GM18873 (cell line): ENCODE results near the gene MRGPRX2.

Experiments
- ATAC-seq: cut with Tn5 transposase; IDR thresholded peaks from one replicate; pipeline ENCODE4 v1.9.1; 2021; ENCODE audit warnings: mild to moderate bottlenecking, moderate library complexity, moderate number of reproducible peaks; ENCODE audit not compliant: unreplicated experiment, low FRiP score

The MRGPRX2 gene

DNA sequence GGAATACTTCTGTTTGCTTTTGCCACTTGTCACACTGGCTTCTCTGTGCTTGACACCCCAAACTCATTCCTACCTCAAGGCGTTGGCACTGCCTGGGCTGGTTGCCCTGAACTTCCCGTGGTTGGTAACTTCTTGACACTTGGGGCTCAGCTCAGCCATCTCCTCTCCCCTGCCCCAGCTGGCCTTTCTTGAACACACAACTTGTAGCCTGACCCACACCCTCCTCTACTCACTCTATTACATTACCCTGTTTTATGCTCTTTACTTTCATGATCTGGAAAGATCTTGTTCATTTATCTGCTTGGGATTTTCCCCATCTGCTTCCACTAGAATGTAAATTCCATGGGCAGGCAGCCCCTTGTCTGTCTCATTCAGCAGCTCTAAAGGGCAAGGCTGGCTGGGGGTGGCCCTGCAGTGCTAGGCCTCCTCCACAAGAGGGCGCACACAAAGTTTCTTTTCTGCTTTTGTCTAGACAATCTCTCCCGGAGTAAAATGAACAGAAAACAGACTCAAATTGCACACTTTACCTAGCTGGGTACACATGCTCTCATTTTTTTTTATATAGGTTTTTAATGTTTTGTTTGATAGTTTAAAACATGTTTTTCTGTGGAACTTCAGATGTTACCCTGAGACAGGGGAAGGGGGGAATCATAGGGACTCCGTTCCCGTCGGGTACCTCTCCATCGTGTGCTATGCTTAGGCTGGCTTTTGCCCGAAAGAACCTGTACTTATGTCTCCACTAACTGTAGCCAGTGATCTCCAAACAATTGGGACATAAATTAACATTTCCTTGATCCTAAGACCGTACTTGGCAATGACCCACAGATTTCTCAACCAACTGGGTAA is 16.4 kb upstream of the MRGPRX2 start:
- peak; percentile 66 for ATAC-seq

- no peak for ATAC-seq
Observed at GRCh38 chr11:19075636-19076035, 15.1 kb upstream of the MRGPRX2 start.

DNA sequence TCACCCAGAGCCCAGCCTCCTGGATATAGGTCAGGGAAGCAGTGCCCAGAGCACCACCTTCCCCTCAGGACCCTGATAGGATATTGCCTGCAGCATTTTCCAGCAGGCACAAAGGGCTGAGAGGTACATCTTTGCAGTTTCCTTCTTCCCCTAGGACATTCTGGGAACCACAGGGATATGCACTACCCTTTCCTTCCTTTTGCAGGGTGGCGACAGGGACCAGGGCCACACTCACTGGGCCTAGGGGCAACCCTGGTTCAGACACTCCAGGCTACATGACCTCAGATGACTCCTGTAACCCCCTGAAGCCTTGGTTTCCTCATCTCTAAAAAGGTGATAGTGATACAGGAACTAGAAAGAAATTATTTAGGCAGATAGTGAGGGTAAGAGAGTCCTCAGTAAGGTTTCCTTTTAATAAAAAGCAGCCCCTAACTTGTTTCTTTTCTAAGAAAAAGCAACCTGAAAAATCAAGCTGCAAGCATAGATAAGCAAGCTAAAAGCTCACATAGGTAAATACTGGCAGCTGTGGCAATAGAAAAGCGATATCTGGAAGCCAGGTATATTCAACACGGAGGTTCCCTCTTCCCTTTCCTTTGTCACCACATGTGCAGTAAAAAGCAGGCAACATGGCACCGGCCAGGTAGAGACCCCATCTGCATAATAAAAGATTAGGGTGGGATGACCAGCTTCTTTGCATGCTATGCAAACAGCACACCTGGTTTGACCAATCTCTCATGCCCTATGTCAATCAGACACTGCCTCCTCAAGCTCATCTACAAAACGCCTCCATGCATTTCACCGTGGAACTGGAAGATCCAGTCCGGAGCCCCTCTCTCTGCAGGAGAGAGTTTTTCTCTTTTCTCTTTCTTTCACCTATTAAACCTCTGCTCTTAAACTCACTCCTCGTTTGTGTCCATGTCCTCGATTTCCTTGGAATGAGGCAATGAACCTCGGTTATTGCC is 13.2 kb upstream of the MRGPRX2 start:
- no peak for ATAC-seq

GRCh38 chr11:19072464-19072863 is 11.9 kb upstream of the MRGPRX2 start:
- no peak for ATAC-seq

DNA sequence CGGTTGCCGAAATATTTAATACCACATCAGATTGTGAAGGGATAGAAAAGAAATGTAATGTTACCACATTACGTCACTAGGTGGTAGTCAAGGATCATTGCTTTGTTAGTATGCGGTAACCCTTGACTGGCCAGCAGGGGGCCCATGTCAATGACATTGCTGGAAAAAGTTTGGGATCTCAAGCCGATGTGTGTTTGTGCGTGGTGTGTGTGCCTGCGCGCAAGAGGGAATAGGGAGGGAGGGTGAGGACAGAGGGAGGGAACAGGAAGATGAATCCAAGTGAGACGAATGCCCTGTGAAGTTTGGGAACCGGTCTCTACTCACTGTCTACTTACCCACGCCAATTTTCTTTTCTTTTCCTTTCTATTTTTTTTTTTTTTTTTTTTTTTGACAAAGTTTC is 10.7 kb upstream of the MRGPRX2 start:
- ATAC-seq: peak; percentile 93

DNA sequence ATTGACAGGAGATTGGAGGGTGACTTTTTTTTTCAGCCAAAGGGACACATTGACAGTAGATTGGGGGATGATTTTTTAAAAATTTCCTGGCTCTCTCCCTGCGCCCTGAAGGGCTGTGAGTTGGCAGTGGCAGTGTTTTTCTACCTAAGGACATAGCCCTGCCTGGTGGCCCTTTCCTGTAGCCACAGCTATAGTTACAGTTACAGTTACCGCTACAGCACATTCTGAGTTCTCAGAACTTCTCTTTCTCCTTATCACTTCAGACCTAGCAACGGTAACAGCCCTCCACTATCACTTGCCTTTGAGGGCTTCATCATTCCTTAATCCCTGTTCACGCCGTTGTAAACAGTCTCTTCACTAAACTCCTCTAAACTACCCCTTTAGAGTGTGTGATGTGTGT is 684 bp downstream of the MRGPRX2 start:
- ATAC-seq: no peak

DNA sequence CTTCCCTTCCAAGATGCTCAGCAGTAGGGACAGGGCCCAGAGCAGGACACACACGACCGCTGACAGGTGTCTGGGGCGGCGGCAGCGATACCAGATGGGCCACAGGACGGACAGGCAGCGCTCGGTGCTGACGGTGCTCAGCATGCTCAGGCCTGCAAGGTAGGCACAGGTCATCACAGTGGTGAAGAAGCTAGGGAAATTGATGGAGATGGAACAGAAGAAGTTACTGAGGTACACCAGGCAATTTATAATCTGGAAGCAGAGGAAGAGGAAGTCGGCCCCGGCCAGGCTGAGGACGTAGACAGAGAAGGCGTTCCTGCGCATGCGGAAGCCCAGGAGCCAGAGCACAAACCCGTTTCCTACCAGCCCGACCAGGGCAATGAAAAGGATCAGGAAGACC is 4.6 kb downstream of the MRGPRX2 start:
- ATAC-seq: no peak

DNA sequence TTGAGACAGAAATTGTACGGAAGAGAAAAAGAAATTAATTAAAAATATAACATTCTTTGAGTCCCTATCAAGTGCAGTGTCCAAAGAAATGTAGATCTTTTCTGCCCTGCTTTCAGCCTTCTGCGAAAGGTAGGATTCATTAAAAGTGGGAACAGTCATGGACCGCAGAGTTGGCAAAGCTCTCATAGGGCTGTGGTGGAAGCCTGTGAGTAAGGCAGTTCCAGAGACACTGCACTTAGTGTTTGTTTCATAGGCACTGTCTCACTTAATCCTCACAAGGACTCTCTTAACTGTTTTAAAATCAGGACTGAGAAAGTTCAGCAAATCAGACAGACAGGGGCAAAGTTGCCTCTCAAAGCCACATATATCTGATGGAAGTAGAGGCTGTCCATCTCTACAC is 5.5 kb downstream of the MRGPRX2 start:
- no peak for ATAC-seq

DNA sequence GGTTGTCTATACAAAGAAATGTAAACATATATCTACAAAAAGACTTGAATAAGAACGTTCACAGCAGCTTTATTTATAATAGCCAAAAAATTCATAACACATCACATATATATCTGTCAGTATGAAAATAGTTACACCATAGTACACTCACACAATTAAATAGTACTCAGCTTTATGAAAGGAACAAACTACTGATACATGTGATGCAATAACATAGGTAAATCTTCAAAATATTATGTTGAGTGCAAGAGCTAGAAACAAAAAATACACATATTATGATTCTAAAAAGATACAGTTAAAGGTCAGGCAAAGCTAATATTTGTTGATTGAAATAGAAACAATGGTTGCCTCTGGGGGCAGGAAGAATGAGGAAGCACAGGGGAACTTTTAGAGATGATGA is 6.6 kb downstream of the MRGPRX2 start:
- no peak for ATAC-seq

DNA sequence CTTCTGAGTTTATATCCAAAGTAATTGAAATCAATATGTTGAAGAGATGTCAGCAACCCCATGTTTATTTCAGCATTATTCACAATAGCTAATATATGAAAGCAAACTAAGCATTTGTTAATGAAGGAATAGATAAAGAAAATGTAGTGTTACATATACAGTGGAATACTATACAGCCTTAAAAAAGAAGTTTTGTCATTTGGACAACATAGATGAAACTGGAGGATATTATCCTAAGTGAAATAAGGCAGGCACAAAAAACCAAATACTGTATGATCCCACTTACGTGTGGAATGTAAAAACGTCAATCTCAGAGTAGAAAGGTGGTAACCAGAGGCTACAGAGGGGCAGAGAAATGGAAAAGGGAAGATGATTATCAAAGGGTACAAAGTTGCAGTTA is 10.2 kb downstream of the MRGPRX2 start:
- no peak for ATAC-seq

DNA sequence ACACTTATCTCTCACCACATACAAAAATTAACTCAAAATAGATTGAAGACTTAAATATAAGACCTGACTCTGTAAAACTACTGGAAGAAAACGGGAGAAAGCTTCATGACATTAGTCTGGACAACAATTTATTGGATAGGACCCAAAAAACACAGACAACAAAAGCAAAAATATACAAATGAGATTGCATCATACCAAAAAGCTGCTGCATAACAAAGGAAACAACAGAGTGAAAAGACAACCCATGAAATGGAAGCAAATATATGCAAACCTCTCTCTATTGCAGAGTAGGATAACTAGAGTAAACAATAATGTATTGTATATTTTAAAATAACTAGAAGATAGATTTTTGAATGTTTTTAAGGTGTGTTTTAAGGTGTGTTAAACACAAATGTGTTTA is 11.2 kb downstream of the MRGPRX2 start:
- no peak for ATAC-seq

- no peak for ATAC-seq
Observed at GRCh38 chr11:19040051-19040450, 20.5 kb downstream of the MRGPRX2 start.

DNA sequence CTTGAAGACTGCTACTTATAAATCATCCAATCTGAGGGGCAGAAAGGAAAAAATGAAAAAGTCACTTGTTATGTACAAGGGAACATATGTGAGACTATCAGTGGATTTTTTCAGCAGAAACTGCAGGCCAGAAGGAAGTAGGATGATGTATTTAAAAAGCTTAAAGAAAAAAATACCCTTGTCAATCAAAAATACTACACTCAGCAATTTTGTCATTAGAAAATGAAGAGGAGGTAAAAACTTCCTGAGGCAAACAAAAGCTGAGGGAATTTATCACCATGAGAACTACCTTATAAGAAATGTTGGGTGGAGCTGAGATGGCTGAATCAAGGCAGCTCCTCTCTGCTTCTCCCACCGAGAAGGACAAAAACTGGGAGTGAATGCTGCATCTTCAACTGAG is 21.1 kb downstream of the MRGPRX2 start:
- no peak for ATAC-seq

DNA sequence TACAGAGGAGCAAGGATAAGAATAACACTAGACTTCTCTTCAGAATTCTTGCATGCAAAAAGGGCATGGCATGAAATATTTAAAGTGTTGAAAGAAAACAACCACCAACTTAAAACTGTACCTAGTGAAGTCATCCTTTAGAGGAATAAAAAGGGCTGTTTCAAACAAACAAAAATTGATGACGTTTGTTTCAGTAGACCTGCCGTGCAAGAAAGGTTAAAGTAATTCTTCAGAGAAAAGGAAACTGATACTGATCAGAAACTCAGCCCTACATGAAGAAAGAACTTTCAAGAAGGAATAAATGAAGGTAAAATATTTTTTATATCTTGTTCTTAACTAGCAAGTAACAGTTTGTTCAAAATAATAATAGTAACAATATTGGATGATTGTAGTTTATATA is 27.5 kb downstream of the MRGPRX2 start:
- ATAC-seq: no peak

DNA sequence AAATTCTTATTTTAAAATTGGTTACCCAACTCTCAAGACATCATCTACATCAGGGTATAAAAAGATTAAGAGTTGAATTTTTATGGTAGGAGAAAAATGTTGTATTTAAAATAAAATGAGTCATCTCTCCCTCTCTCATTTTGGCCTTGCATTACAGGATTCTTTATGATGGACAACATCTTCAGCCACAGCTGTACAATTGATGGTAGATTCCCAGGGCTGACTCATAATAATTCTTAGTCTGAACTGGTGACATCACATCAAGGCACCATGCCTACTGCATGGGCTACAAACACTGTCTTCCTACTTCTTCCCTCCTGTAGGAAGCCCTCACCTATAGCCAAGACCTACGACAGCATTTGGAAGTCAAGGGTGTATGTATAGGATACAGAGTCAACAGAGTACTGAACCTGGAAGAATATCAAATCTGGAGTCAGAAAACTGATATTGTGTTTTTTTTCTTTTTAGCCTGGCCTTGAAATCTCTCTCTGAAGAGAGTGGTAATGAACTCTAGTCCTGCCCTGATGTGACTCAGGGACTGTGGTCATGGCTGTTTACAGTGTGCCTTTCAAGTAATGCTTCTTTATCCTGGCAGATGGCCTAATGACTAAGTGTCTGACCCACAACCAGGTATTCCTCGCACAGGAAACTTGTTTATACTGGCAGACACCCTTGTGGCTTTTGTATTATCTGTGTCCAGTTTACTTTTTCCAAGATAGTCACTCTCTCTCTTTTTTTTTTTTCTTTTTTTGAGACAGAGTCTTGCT is 32.5 kb downstream of the MRGPRX2 start:
- no peak for ATAC-seq

DNA sequence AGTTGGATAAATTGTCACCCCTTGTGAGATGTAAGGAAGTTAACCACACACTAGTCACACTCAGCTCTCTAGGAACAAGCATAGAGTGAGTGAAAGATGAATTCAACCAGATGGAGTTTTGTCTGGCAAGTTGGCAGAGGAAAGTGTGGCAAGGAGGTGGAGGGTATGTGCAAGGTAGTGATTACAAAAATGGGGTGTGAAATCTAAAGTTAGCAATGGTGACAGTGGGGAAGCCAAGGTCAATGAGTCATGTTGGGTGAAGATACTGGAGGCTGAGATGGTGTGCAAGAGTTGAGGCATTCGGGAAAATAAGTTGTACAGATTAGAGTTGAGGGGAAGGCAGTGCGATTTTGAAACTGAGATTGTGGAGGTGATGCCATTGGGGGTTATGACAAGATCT is 33.7 kb downstream of the MRGPRX2 start:
- no peak for ATAC-seq

DNA sequence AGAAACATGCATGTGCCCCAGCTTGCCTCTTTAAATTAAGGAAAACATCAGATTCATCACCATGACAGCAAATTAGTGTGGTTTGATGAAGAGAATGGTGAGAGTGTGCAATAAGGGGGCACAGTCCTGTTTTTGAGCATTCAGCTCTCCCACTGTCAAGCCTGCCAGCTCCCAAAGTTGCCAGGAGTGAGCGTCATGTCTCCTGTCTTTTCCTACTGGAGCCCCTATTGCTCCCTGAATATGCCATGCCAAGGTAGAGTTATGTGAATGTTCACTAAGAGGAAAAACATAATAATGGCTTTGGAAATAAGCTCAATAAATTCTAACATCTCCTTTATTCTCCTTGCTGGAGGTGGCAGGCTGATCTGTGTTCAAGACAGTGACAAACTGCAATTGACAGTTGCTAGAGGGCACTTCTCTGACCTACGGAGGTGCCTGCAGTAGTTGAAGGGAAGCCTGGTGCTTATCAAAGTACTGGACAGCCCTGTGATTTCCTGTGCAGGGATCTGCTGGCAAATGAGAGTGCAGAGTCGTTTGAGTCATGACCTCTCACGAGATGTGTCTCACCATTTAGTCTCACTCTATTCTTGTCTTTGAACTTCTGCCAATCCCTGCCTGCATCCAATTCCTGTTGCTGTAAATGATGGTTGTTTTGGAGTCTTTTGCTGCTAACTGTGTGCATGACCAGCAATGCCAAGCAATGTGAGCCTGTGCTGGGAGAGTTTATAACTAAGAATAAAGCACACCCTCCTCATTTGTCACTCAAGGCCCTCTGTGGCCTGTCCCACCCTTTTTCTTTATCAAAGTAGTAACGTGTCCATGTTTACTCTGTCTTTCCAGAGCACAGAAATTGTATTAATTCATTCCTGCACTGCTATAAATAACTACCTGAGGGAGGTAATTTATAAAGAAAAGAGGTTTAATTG is 34.8 kb downstream of the MRGPRX2 start:
- ATAC-seq: no peak

GRCh38 chr11:19020831-19021230 is 39.7 kb downstream of the MRGPRX2 start:
- ATAC-seq: no peak

GRCh38 chr11:19018901-19019300 is 41.6 kb downstream of the MRGPRX2 start:
- no peak for ATAC-seq
